SK-N-SH (cell line): ENCODE measurements around the gene GARNL3.

Experiments used
- CTCF ChIP-seq: fragments of 200-600 bp; sonication (generic); IDR thresholded peaks from 2 replicates; pipeline ENCODE4 v1.6.1; 2017; ENCODE audit warnings: antibody characterized with exemption, mild to moderate bottlenecking, moderate library complexity
- FOXM1 ChIP-seq: IDR thresholded peaks from 2 replicates; pipeline ENCODE4 v1.4.0; 2012; ENCODE audit warnings: low read depth, mild to moderate bottlenecking
- GATA2 ChIP-seq: sonication (generic); formaldehyde crosslinking; IDR thresholded peaks from 2 replicates; pipeline ENCODE4 v1.5.0; 2020; ENCODE audit warnings: mild to moderate bottlenecking, missing genetic modification reagents
- IRF3 ChIP-seq: fragments of 150-350 bp; IDR thresholded peaks from 2 replicates; pipeline ENCODE4 v1.6.1; 2016; ENCODE audit warnings: mild to moderate bottlenecking, low read depth, low read length
- MAX ChIP-seq: IDR thresholded peaks from 2 replicates; pipeline ENCODE4 v1.4.0; 2012; ENCODE audit warnings: low read depth
- NFIC ChIP-seq: IDR thresholded peaks from 2 replicates; pipeline ENCODE4 v1.4.0; 2012; ENCODE audit warnings: borderline replicate concordance
- SIN3A ChIP-seq: IDR thresholded peaks from 2 replicates; pipeline ENCODE4 v1.6.1; 2012; ENCODE audit warnings: low read depth, mild to moderate bottlenecking, low read length, moderate library complexity, borderline replicate concordance
- TCF12 ChIP-seq: IDR thresholded peaks from 2 replicates; pipeline ENCODE4 v1.4.0; 2012
- ZBTB33 ChIP-seq: IDR thresholded peaks from 2 replicates; pipeline ENCODE4 v1.4.0; 2012; ENCODE audit warnings: low read depth, borderline replicate concordance

- TF ChIP-seq MAX = no peak
- no peak for TF ChIP-seq NFIC
- no peak for TF ChIP-seq CTCF
- no peak for TF ChIP-seq SIN3A
- no peak for TF ChIP-seq IRF3
- no peak for TF ChIP-seq TCF12
- TF ChIP-seq ZBTB33 = no peak
- TF ChIP-seq FOXM1 = no peak
- TF ChIP-seq GATA2 (CRISPR knock-in tag) = no peak
These were observed 14.7 kb upstream of the GARNL3 start for GRCh38 chr9:127249877-127250276.
